ENCODE measurements around the gene TGOLN2.

DNA sequence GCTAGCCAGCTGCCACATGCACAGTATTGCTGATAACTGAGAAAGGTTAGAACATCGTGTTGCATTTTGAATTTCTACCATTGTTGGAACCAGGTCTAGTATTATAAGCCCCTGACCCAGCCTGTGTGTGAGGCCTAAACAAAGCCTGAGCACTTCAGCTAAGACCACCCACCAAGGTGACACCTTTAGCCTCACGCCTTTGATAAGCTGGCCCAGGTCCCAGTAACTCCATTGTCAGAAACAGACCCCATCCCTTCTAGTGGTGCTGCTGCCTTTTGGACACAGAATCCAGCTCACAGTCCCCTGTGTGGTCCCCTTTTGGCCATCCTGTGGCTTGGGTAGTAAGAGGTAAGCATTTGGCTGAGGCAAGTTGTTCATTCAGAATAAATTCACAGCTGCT is 28.4 kb upstream of the TGOLN2 start:
- TF ChIP-seq MAX (IDR thresholded peaks at IDR 0.05; ENCODE audit: low read depth, low read length) (no peak), TCF12 (IDR thresholded peaks at IDR 0.05; ENCODE audit: low read depth, low read length) (no peak), LARP7 (IDR thresholded peaks at IDR 0.05) (no peak), SIN3A (IDR thresholded peaks at IDR 0.05; ENCODE audit: low read depth, low read length) (no peak), USF2 (IDR thresholded peaks at IDR 0.05; ENCODE audit: borderline replicate concordance, low read depth, low read length) (no peak), KLF5 (IDR thresholded peaks at IDR 0.05; ENCODE audit: partially characterized antibody) (no peak), ZNF24 (IDR thresholded peaks at IDR 0.05) (no peak), CTCF (IDR thresholded peaks at IDR 0.05 in 2 of 3, conservative IDR thresholded peaks at IDR 0.05 in 1 of 3; ENCODE audit: control insufficient read depth in 2 of 3, extremely low read depth in 1 of 3, insufficient read depth in 1 of 3, low read depth in 3 of 3, low read length in 3 of 3) (no peak), POLR2A (IDR thresholded peaks at IDR 0.05; ENCODE audit: low read depth, low read length) (no peak), ELK1 (IDR thresholded peaks at IDR 0.05; ENCODE audit: low read depth, low read length) (no peak), CREB1 (IDR thresholded peaks at IDR 0.05; ENCODE audit: low read depth) (no peak), TCF3 (IDR thresholded peaks at IDR 0.05; ENCODE audit: borderline replicate concordance, insufficient read depth, low read depth, low read length) (no peak), GABPA (IDR thresholded peaks at IDR 0.05; ENCODE audit: low read depth) (no peak), TCF7 (IDR thresholded peaks at IDR 0.05; ENCODE audit: borderline replicate concordance) (no peak)
